Suprapubic skin (tissue), 3 donors: Measurements from ENCODE around the gene EOLA2.
"Not testable (repeated sequence)": the region's sequence is repeated elsewhere in the genome, so short reads cannot be mapped to it uniquely, and the experiment has no call there.

Experiments
- CTCF ChIP-seq, 2 donors: fragments of 200-600 bp in 1 of 2; fragments of 450-650 bp in 1 of 2; sonication (generic) in 1 of 2; IDR thresholded peaks; one replicate each; pipeline ENCODE4 v1.5.1; 2016 to 2019; ENCODE audit warnings: antibody characterized with exemption in 2 of 2, mild to moderate bottlenecking in 1 of 2, moderate library complexity in 1 of 2
- POLR2A ChIP-seq, 2 donors: fragments of 450-650 bp; IDR thresholded peaks; one replicate each; pipeline ENCODE4 v1.6.1; 2017; ENCODE audit warnings: antibody characterized with exemption in 2 of 2, mild to moderate bottlenecking in 2 of 2, moderate library complexity in 2 of 2

DNA sequence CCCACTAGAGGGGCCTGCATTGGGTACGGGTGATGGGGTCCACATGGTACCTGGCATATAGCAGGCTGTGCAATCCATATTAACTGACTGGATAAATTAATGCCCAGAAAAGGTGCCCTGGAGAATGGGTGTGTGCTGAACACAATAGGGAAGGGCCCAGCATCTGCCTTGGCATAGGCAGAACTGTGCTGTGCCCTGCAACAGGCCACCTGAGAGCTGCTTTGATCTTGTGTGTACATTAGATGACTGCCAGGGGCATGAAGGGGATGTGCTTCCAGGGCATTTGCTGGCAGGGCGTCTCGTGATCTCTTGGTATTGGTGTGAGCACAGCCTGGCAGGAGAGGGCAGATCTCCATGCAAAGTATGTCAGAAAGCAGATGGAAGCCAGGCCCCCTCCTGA, 8.6 kb upstream of the EOLA2 start:
- TF ChIP-seq CTCF, POLR2A (IDR thresholded peaks at IDR 0.05): not testable (repeated sequence)
